Common myeloid progenitor, CD34-positive (primary cell): ENCODE results near the gene DUSP16.

ENCODE experiments used
- CTCF ChIA-PET: fragments of 350-600 bp; sonication (Branson Sonifier 250); formaldehyde crosslinking; loops from one replicate; lab custom pipeline; 2021; ENCODE audit warnings: antibody characterized with exemption; lab: Charles Lee
- POLR2A ChIA-PET: fragments of 350-600 bp; sonication (Branson Sonifier 250); formaldehyde crosslinking; loops from one replicate; lab custom pipeline; 2021; ENCODE audit warnings: antibody characterized with exemption; lab: Charles Lee
- DNase-seq, 3 donors: peaks; one replicate each; pipeline versions ENCODE4 v3.0.0 to v3.0.0-alpha.2; 2013
- H3K27ac ChIP-seq, 2 experiments: 1 replicate in 1 of 2; 2 replicates in 1 of 2; pipeline ENCODE4 v1.7.0; 2013; ENCODE audit warnings: inconsistent platforms in 2 of 2, low read length in 2 of 2, mild to moderate bottlenecking in 2 of 2, low read depth in 1 of 2, moderate library complexity in 1 of 2; ENCODE audit not compliant: severe bottlenecking in 2 of 2, insufficient read depth in 1 of 2, poor library complexity in 1 of 2
- H3K27me3 ChIP-seq, 5 experiments: replicated peaks in 2 of 5; 1 replicate in 3 of 5; 2 replicates in 2 of 5; pipeline versions ENCODE4 v1.6.1 to v1.7.0; 2013; ENCODE audit warnings: low read length in 4 of 5, mild to moderate bottlenecking in 2 of 5, moderate library complexity in 2 of 5, inconsistent platforms in 1 of 5; ENCODE audit not compliant: insufficient read depth in 5 of 5, control insufficient read depth in 4 of 5
- H3K36me3 ChIP-seq, 4 experiments: 1 replicate in 2 of 4; 2 replicates in 2 of 4; pipeline versions ENCODE4 v1.6.1 to v1.7.0; 2013; ENCODE audit warnings: low read length in 3 of 4, control low read depth in 1 of 4, mild to moderate bottlenecking in 1 of 4; ENCODE audit not compliant: control insufficient read depth in 4 of 4, insufficient read depth in 4 of 4
- H3K4me1 ChIP-seq, 4 experiments: 1 replicate in 3 of 4; 2 replicates in 1 of 4; pipeline versions ENCODE4 v1.6.1 to v1.7.1; 2013; ENCODE audit warnings: low read length in 3 of 4, mild to moderate bottlenecking in 3 of 4, control low read depth in 1 of 4, inconsistent platforms in 1 of 4, moderate library complexity in 1 of 4; ENCODE audit not compliant: control insufficient read depth in 4 of 4, insufficient read depth in 4 of 4; ENCODE audit errors: control extremely low read depth in 1 of 4
- H3K4me3 ChIP-seq, 7 experiments: 1 replicate in 4 of 7; 2 replicates in 3 of 7; pipeline versions ENCODE4 v1.5.1 to v1.7.0; 2013; ENCODE audit warnings: mild to moderate bottlenecking in 7 of 7, low read length in 6 of 7, moderate library complexity in 6 of 7, inconsistent platforms in 2 of 7, low read depth in 2 of 7, control low read depth in 1 of 7; ENCODE audit not compliant: insufficient read depth in 4 of 7, control insufficient read depth in 1 of 7; ENCODE audit errors: extremely low read depth in 1 of 7
- H3K9me3 ChIP-seq, 5 experiments: 1 replicate in 4 of 5; 2 replicates in 1 of 5; pipeline versions ENCODE4 v1.6.1 to v1.7.1; 2013; ENCODE audit warnings: low read length in 4 of 5, mild to moderate bottlenecking in 2 of 5, inconsistent platforms in 1 of 5, low read depth in 1 of 5, moderate library complexity in 1 of 5; ENCODE audit not compliant: control insufficient read depth in 4 of 5, insufficient read depth in 2 of 5; ENCODE audit errors: control extremely low read depth in 1 of 5
- WGBS: methylation state at CpG from one replicate; pipeline ENCODE4 v1.1.5; 2013; ENCODE audit not compliant: insufficient coverage; 5-methylcytosine and 5-hydroxymethylcytosine counted together

The DUSP16 gene

DNA sequence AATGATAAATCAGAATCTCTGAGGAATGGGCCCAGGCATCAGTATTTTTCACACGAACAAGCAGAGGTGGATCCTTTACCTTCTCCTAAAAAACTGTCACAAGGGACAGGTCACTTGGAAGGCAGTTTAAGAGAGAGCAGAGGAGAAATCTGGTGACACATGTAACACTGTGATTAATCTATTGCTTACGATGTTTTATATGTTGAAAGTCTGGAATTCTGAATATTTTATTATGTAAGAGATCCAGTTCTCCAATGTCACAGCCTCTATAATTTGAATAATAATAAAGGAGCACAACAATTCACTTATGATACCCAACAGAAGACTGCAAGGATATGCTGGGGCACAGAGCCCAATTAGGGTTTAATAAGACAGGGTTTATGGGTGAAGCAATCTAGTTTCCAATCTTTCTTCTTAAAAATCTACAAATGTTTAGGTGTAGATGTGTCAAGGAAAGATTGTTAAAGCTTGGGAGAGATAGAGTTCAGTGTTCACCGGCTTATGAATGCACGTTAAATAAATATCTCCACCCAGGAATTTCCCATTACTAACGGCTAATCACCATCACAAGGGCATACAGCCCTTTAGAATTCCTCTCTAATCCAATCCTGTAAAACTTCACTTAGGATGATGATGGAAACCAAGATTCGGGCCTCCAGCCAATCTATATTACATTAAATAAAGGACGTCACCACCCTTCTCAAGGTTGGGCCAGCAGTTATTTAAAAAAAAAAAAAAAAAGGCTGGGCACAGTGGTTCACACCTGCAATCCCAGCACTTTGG lies 23.4 kb downstream of the DUSP16 start:
- H3K9me3 ChIP-seq = no peaks in the 10 kb centered on the region
- no peaks in the 10 kb centered on the region for H3K36me3 ChIP-seq
- no peak overlapping the region for H3K4me3 ChIP-seq
- H3K27ac ChIP-seq = no peak overlapping the region
- no peaks in the 10 kb centered on the region for H3K27me3 ChIP-seq
- 93% methylated on average over 2 of the region's 7 CpGs for WGBS
- H3K4me1 ChIP-seq = peaks cover 0 to 9% (median 7%) of the 10 kb centered on the region in 4 experiments
- DNase-seq = no peak
- POLR2A ChIA-PET = no interaction called here
- CTCF ChIA-PET = interaction anchor here (0.6 to 1.0 kb wide), 2 partner anchors 164 to 175 kb away, joined by 3 read pairs; no protein-coding TSS in a partner anchor

DNA sequence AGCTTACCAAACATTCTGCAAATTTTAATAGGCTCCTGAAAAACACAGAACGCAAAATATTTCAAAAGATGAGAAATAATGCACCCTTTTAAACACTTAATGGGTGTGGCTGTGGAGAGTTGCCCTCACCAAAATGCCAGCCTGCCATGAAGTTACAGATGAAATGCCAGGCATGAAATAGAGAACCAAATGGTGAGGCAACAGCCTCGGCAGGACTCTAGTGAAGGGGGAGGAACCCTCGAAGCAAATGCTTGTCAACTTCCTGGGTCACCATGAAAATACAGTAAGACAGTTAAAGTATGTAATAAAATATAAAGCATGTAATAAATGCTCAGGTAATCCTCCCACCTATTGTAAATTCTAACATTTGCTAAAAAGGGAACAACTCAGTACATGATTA lies 24.1 kb downstream of the DUSP16 start:
- CTCF ChIA-PET = interaction anchor here (1.0 kb wide), 1 partner anchor 165 kb away, joined by 3 read pairs; no protein-coding TSS in a partner anchor
- no peak overlapping the region for H3K27ac ChIP-seq
- no peak for DNase-seq
- no peaks in the 10 kb centered on the region for H3K36me3 ChIP-seq
- no CpG with 5 or more reads among the region's 3 CpGs for WGBS
- H3K9me3 ChIP-seq = no peaks in the 10 kb centered on the region
- POLR2A ChIA-PET = no interaction called here
- H3K4me3 ChIP-seq = no peak overlapping the region
- H3K27me3 ChIP-seq = no peaks in the 10 kb centered on the region
- H3K4me1 ChIP-seq = peaks cover 0 to 14% (median 9%) of the 10 kb centered on the region in 4 experiments

DNA sequence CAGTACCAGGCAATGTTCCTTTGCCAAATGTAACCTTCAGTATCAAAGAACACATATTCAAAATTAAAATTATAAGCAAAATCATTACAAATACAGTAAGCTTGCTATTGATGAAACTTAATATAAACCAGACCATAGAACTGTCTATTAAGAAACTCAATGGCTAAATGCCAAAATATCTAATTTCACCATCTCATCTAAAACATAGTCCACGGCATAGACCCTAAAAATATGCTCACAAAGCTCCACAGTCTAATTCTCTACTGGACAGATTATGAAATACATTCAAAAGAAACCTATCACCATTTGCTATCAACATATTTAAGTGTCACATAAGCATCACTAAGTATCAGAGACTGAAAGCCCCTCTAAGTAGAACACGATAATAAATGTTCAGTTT lies 25.2 kb downstream of the DUSP16 start:
- 100% methylated on average over 1 of the region's 2 CpGs for WGBS
- DNase-seq = no peak
- no peak overlapping the region for H3K27ac ChIP-seq
- H3K9me3 ChIP-seq = no peaks in the 10 kb centered on the region
- no peaks in the 10 kb centered on the region for H3K36me3 ChIP-seq
- H3K4me3 ChIP-seq = no peak overlapping the region
- peaks cover 0 to 17% (median 10%) of the 10 kb centered on the region in 4 experiments for H3K4me1 ChIP-seq
- ChIA-PET CTCF (interaction anchor here (0.9 to 1.0 kb wide), 2 partner anchors 12 to 14 kb away, joined by 3 to 4 read pairs; no protein-coding TSS in a partner anchor), POLR2A (no interaction called here)
- H3K27me3 ChIP-seq = no peaks in the 10 kb centered on the region

DNA sequence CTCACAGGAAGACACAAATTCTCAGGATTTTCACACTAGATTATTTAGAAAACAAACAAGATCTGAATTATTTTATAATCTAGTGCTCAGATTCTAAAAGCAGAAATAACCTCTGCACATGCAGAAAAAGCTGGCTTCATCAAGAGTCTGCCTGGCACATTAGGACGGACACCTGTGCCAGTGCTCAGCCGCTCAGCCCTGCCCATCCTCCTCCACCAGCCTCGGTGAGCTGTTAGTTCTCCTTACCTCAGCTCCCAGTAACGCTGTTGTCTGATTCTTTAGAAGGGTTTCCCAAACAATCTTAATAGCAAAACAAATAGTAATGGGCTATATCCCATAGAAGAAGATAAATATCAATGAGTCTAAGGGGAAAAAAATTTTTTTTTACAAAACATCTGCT lies 27.7 kb downstream of the DUSP16 start:
- 100% methylated on average over 2 of the region's 4 CpGs for WGBS
- H3K4me3 ChIP-seq = no peak overlapping the region
- H3K9me3 ChIP-seq = no peaks in the 10 kb centered on the region
- CTCF ChIA-PET = no interaction called here
- no peaks in the 10 kb centered on the region for H3K36me3 ChIP-seq
- DNase-seq = no peak
- H3K4me1 ChIP-seq = peaks cover 0 to 11% (median 3%) of the 10 kb centered on the region in 4 experiments
- H3K27me3 ChIP-seq = no peaks in the 10 kb centered on the region
- H3K27ac ChIP-seq = no peak overlapping the region
- POLR2A ChIA-PET = no interaction called here

DNA sequence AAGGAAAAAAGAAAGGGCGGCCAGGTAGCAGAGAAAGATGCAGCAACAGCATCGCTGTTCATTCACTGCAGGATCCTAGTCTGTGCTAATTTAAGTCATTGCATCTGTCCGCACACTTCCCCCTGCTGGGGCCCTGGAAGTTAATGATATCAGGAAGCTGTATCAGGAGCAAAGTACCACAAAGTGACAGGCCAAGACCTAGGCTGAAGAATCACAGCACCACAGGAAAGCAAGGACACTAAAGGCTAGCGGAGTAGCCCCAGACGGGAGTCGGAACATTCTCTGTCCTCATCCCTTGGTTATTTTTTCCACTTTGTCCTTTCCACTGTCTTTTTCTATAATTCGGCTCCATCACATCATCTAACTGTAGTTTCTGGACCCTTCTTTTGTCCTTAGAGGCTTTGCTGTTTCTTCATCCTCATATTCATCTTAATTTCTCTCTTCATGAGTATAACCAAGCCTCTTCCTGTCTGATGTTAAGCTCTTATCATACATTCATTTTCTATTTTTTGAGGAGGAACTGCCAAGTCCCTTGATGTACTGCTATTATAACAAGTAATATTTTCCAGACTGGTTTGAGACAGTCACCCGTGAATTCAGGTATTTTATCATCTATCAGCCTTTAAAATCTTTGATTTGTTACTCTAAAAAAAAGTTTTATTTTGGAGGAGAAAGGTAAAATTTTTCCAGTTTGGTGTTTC lies 28.3 kb downstream of the DUSP16 start:
- POLR2A ChIA-PET = no interaction called here
- Histone ChIP-seq H3K4me1 (peaks cover 0 to 11% (median 3%) of the 10 kb centered on the region in 4 experiments), H3K27me3 (no peaks in the 10 kb centered on the region), H3K9me3 (no peaks in the 10 kb centered on the region), H3K27ac (no peak overlapping the region), H3K4me3 (no peak overlapping the region), H3K36me3 (no peaks in the 10 kb centered on the region)
- DNase-seq = peak; percentile 9 to 22 (median 13)
- WGBS = 39% methylated on average over 6 of the region's 8 CpGs
- CTCF ChIA-PET = interaction anchor here (1.3 kb wide), 1 partner anchor 21 kb away, joined by 3 read pairs; no protein-coding TSS in a partner anchor

DNA sequence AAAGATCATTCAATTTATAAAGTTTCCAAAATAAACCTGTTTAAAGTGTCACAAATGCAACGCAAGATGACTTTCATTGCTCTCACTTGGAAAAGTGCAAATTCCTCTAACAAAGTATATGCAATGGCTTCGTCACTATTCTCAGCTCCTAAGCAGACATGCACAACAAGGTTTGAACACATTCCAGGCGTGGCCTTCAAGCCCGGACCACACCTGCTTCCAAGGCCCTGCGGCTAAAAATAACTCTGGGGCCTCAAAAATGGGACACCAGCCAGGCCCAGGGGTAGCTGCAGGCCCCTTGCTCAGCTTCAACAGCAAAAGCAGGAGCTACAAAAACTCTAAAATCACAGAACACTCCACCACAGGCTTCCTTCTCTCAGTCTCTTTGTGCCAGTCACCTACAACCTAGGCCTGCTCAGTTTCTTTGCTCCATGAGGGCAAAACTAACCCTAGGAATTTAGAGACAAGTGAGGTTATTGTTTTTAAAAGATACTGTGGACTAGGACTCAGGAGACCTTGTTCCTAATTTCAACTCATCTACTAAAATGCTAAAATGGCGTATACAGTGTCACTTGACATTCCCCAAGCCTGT lies 29.3 kb downstream of the DUSP16 start:
- no peaks in the 10 kb centered on the region for H3K9me3 ChIP-seq
- POLR2A ChIA-PET = no interaction called here
- no peak for DNase-seq
- H3K27ac ChIP-seq = no peak overlapping the region
- H3K4me1 ChIP-seq = peaks cover 0 to 11% (median 3%) of the 10 kb centered on the region in 4 experiments
- WGBS = 100% methylated on average over 2 of the region's 6 CpGs
- H3K27me3 ChIP-seq = no peaks in the 10 kb centered on the region
- no peak overlapping the region for H3K4me3 ChIP-seq
- no peaks in the 10 kb centered on the region for H3K36me3 ChIP-seq
- CTCF ChIA-PET = interaction anchor here (1.0 to 1.3 kb wide), 2 partner anchors 11 to 22 kb away, joined by 3 read pairs; no protein-coding TSS in a partner anchor
